GM13977 (cell line): Measurements from ENCODE around the gene ACOXL.
A peak's percentile ranks its signal among the peaks of the same experiment; 100 is the strongest.

Source experiments
- DNase-seq: peaks from one replicate; pipeline ENCODE4 v3.0.0; 2012; ENCODE audit warnings: low spot score
- CTCF ChIP-seq: IDR thresholded peaks from 2 replicates; pipeline ENCODE4 v1.5.1; 2012; ENCODE audit warnings: mild to moderate bottlenecking, control low read depth; ENCODE audit not compliant: insufficient read depth; ENCODE audit errors: extremely low read depth, missing control alignments
- in situ Hi-C: fragments of 300-500 bp; cut with MboI; formaldehyde crosslinking; loops from one replicate; pipeline ENCODE4 v1.12.0; 2022; ENCODE audit warnings: low sequenced_read_pairs, low pct_unique_long_range_greater_than_20kb, mixed read lengths, inconsistent platforms; ENCODE audit not compliant: unreplicated experiment

ACOXL gene

GRCh38 chr2:111053825-111054515, 321.6 kb downstream of the ACOXL start:
- in situ Hi-C loops, result no loop called here
- no peak for TF ChIP-seq CTCF
- no peak for DNase-seq

GRCh38 chr2:111054791-111055691, 322.7 kb downstream of the ACOXL start:
- peak; percentile 60 for DNase-seq
- no peak for TF ChIP-seq CTCF
- in situ Hi-C loops, result no loop called here

- TF ChIP-seq CTCF, result no peak
- no peak for DNase-seq
Measured at GRCh38 chr2:111055735-111056134, 323.4 kb downstream of the ACOXL start.

GRCh38 chr2:111057045-111057444, 324.7 kb downstream of the ACOXL start:
- DNase-seq, result no peak
- TF ChIP-seq CTCF, result no peak
- in situ Hi-C loops, result no loop called here

More at GRCh38 chr2:111055735-111056134, 323.4 kb downstream of the ACOXL start:
- in situ Hi-C loops, result no loop called here

DNA sequence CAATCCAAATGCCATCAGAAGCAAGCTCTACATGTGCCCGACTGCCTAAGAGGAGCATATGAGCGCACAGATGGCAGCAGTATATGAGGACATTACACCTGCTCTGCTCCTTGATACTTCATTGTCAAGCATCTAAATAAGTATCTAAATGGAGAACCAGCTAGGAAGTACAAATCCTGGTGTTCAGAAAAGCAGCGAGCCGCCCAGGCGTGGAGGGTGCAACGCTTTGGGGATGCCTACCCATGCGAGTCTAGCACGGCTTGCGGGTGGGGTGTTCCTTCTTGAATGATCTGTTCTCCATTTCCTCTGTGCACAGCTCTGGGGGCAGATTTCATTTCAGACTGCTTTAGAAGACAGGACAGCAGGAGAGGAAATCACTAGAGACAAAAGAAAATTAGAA, 325.3 kb downstream of the ACOXL start:
- DNase-seq, result no peak
- no peak for TF ChIP-seq CTCF
- in situ Hi-C loops, result no loop called here

DNA sequence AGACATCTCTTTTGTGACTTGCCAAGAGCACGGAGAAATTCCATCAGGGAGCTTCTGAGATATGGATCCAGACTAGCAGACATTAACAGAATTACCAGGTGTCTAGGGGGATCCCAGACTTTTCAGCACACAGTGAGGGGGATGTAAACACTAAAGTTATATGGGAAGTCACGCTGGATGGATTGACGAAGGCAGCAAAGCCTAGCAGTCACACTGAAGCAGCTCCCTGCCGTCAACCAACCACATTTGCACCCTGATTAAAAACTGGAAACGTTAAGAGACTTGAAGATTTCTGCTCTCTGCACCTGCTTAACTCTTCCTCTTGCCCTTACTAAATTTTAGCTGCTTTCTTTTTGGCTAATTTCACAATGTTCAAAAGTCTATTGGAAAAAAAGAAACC, 325.9 kb downstream of the ACOXL start:
- DNase-seq, result no peak
- in situ Hi-C loops, result no loop called here
- no peak for TF ChIP-seq CTCF
